Activated CD4-positive, alpha-beta T cell treated with anti-CD3 and anti-CD28 coated beads, Interleukin-2, Interleukin-4, amounts not matched to agents 100 ng/mL and 50 ng/mL, durations not matched to agents 16 hours and 8 hours (primary cell): ENCODE measurements around the gene PPP1R14C.

Experiments
- DNase-seq: peaks from one replicate; pipeline ENCODE4 v3.0.0-alpha.2; 2020; ENCODE audit warnings: low spot score

PPP1R14C gene

GRCh38 chr6:150250826-150251225 is 108.0 kb downstream of the PPP1R14C start:
- no peak for DNase-seq

GRCh38 chr6:150251566-150252186 is 108.8 kb downstream of the PPP1R14C start:
- no peak for DNase-seq

- DNase-seq: peak; percentile 48
Observed at GRCh38 chr6:150252714-150253444, 110.0 kb downstream of the PPP1R14C start.

- no peak for DNase-seq
Observed at GRCh38 chr6:150253489-150253888, 110.6 kb downstream of the PPP1R14C start.

GRCh38 chr6:150254770-150255169 is 111.9 kb downstream of the PPP1R14C start:
- peak; percentile 34 for DNase-seq

GRCh38 chr6:150255840-150256239 is 113.0 kb downstream of the PPP1R14C start:
- DNase-seq: no peak

- DNase-seq: peak; percentile 56
Observed at GRCh38 chr6:150256618-150257272, 113.9 kb downstream of the PPP1R14C start.

- DNase-seq: no peak
Observed at GRCh38 chr6:150258381-150258780, 115.5 kb downstream of the PPP1R14C start.

- DNase-seq: no peak
Observed at GRCh38 chr6:150260931-150261330, 118.1 kb downstream of the PPP1R14C start.

GRCh38 chr6:150261997-150262697 is 119.3 kb downstream of the PPP1R14C start:
- no peak for DNase-seq

- peak; percentile 50 for DNase-seq
Observed at GRCh38 chr6:150263765-150264404, 121.0 kb downstream of the PPP1R14C start.

- no peak for DNase-seq
Observed at GRCh38 chr6:150266309-150266708, 123.5 kb downstream of the PPP1R14C start.

GRCh38 chr6:150266963-150267685 is 124.3 kb downstream of the PPP1R14C start:
- no peak for DNase-seq

- DNase-seq: no peak
Observed at GRCh38 chr6:150267686-150268561, 125.1 kb downstream of the PPP1R14C start.

- DNase-seq: no peak
Observed at GRCh38 chr6:150269130-150269856, 126.4 kb downstream of the PPP1R14C start.

- DNase-seq: no peak
Observed at GRCh38 chr6:150269857-150270223, 127.0 kb downstream of the PPP1R14C start.

GRCh38 chr6:150270330-150271052 is 127.6 kb downstream of the PPP1R14C start:
- DNase-seq: no peak

- DNase-seq: no peak
Observed at GRCh38 chr6:150271172-150271500, 128.3 kb downstream of the PPP1R14C start.
